Left hindlimb (tissue), 1 donor: Measurements from ENCODE around the gene CDH1.

ENCODE experiments used
- DNase-seq: peaks from one replicate; pipeline ENCODE4 v3.0.0-alpha.2; 2018

CDH1 gene

GRCh38 chr16:68732741-68733399, 4.2 kb upstream of the CDH1 start:
- no peak for DNase-seq

- no peak for DNase-seq
Observed at GRCh38 chr16:68733570-68733969, 3.5 kb upstream of the CDH1 start.

DNA sequence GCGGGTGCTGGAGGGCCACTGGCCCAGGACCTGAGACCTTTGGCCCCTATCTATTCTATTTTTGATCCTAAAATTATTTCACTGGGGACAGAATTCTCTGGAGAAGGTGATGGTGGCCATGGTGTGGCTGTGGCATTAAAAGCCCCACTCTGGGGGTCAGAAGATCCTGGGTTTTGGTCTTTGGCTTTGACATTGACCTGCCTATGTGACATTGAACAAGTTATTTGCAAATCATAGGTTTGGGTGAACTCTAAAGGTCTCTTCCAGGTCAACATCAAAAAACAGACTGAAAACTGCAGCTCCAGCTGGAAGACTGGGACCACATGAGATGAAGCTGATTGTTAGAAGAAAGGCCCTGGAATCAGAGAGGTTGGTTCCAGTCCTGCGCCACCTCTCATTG, 2.3 kb upstream of the CDH1 start:
- no peak for DNase-seq

DNA sequence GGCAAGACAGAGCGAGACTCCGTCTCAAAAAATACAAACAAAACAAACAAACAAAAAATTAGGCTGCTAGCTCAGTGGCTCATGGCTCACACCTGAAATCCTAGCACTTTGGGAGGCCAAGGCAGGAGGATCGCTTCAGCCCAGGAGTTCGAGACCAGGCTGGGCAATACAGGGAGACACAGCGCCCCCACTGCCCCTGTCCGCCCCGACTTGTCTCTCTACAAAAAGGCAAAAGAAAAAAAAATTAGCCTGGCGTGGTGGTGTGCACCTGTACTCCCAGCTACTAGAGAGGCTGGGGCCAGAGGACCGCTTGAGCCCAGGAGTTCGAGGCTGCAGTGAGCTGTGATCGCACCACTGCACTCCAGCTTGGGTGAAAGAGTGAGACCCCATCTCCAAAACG, 531 bp upstream of the CDH1 start:
- DNase-seq = no peak

DNA sequence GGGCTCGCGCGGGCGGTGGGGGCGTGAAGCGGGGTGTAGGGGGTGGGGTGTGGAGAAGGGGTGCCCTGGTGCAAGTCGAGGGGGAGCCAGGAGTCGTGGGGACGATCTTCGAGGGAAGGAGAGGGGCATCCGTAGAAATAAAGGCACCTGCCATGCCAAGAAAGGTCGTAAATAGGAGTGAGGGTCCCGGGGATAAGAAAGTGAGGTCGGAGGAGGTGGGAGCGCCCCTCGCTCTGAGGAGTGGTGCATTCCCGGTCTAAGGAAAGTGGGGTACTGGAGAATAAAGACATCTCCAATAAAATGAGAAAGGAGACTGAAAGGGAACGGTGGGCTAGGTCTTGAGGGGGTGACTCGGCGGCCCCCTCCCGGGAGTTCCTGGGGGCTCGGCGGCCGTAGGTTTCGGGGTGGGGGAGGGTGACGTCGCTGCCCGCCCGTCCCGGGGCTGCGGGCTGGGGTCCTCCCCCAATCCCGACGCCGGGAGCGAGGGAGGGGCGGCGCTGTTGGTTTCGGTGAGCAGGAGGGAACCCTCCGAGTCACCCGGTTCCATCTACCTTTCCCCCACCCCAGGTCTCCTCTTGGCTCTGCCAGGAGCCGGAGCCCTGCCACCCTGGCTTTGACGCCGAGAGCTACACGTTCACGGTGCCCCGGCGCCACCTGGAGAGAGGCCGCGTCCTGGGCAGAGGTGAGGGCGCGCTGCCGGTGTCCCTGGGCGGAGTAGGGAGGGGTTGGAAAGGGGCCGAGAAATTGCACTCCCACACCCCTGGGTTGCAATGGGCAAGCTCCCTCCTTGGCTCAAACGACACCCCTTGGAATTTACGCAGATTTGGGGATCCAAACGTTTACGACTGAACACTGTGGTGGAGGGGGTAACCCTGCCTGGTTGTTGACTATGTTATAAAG, 888 bp downstream of the CDH1 start:
- no peak for DNase-seq

DNA sequence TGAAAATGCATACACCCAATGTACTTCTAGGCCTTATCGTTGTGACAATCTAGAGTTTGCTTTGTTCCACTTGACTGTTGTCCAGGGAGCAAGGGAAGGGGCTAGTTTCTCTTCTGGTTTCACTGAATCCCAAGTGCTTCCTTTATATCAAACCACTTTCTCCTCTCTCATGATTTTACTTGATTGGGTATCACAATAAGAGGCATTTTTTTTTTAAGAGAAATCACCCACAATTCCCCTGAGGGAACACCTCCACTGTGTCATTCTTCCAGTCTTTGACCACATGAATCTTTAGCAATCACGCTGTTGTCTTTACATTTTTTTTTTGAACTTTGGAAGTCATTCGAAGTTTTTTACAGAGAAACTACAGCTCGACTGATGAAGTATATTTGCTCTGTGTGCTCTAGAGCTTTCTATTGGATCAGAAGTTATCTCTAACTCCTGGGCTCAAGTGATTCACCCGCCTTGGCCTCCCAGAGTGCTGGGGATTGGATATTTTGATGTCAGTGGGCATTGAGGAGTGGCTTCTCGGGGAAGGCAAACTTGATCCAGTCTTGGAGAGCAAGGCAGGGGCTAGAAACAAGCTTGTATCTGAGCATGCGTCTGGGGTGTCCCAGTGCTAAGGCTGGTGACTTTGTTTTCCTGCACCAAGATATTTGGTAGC, 3.0 kb downstream of the CDH1 start:
- no peak for DNase-seq

- DNase-seq = no peak
Observed at GRCh38 chr16:68740628-68741346, 3.7 kb downstream of the CDH1 start.

DNA sequence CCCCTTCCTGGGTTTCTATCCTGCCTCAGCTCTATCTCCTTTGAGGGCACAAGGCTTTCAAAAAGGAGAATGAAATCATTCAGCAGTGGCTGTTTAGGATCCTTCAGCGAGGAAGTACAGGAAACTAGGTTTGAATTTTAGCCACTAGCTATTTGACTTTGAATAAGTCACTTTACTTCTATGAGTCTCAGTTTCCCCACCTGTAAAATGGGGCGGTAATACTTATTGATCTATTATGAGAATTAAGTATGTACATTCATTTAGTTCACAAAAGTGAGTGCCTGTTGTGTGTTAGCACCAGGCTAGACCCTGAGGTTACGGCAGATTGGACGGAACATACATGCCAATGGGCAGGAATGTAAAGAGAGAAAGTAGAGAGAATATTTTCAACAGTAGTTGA, 6.6 kb downstream of the CDH1 start:
- no peak for DNase-seq

DNA sequence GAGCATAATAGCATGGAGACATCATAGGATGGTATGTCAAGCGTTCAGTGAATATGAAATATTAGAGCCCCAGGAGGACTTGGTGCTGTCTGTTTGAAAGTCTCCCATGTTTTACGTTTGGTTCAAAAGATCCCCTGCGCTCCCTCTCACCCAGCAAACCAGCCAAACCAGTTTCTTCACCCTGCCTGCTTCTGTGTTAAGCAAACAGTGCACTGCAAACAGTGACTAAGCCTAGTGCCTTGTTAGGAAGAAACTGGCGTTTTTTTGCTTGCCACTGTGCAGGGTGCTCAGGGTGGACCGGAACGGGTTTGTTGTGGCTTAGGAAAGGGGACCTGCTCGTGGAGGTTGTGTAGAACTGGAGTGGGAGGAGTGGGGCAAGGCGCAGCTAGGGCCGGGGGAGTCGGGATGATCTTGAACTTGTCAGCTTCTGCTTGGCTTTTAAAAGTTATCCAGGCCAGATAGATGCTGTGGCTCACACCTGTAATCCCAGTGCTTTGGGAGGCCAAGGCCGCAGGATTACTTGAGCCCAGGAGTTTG, 7.7 kb downstream of the CDH1 start:
- DNase-seq = no peak

DNA sequence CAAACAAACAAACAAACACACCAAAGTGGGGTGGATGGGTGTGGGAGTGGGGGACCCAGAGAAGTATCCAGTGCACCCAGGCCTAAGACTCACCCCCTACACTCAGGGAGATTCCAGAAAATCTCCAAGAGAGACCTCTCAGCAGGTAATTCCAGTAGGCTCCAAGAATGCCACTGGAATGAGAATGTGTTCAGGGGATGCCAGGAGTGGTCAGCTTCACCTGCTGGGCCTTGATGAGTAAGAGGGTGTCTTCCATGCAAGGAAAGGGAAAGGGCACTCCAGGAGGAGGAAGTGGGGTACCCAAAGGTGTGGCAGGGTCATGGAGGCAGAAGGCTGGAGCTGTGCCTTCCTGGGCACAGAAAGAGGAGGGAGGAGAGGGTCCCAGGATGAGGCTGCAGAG, 9.9 kb downstream of the CDH1 start:
- DNase-seq = no peak

DNA sequence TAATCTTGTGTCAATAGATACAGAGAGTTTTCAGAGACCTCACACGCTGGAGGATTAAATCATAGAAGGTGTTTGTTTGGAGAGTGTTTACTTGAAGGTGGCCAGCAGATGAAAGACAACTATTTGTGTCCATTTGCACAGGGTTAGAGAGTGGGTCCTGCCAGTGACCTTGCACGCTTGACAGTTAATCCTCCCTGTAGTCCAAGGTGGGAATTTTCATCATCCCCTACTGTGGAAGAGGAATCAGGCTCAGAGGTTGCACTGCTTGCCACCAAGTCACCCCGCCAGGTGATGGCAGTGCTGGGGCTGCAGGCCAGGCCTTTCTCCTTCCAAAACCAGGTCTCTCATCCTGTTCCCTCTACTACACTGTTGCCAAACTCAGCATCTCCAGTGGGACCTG, 12.3 kb downstream of the CDH1 start:
- no peak for DNase-seq

GRCh38 chr16:68750193-68750695, 13.2 kb downstream of the CDH1 start:
- DNase-seq = no peak

DNA sequence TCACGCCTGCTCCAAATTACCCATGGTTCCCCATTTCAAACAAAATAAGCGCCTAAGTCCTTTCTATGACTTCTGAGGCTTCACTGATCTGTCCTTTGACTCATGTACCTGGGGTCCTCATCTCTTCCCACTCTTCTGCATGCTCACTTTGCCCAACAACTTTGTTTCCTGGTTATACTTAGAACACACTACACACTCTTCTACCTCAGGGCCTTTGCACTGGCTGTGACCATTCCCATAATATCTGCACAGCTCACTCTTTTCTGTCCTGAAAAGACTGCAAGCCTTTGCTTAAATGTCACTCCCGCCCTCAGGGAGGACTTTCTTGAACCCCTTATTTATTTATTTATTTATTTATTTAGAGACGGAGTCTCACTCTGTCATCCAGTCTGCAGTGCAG, 14.1 kb downstream of the CDH1 start:
- no peak for DNase-seq

DNA sequence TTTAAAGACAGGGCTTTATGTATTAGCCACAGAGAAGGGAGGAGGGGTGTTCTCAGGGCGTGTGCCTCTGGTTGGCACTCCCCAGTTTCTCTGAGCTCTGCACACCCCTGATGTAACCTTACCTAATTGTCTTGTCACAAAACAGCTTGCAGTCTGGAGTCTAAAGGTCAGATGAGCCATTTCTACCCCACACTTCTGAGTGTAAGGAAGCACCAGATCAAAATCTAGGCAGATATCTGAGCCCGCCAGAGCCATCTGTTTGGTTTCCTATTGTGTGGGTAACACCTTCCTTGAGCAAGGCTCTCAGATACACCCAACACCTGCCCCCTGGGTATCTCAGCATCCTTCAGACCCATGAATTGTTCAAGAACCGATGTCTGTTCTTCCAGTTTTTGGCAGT, 15.5 kb downstream of the CDH1 start:
- DNase-seq = no peak

GRCh38 chr16:68754084-68754792, 17.1 kb downstream of the CDH1 start:
- no peak for DNase-seq

DNA sequence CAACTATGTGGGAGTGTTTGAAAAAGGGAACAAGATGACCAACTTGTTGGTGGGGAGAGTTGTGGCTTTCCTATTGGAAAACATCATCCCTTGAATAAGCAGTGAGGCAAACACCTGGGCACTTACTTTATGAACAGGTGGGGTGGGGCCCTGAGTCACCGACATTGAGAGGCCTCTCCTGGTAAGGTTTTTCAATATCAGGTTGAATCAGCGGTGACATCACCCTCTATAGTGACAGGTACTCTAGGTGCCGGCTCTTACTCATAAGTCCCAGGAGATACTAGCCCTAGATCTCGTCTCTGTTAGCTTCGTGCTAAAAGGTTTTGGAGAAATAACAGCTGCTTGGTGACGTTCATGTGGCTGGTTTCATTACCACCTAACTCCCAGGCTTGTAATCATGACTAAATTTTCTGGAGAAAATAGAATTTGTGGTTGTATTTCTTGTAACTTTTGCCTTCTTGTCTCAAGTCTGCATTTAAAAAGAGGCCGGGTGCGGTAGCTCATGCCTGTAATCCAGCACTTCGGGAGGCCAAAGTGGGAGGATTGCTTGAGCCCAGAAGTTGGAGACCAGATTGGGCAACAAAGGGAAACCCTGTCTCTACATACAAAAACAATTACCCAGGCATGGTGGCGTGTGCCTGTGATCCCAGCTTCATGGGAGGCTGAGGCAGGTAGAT, 19.3 kb downstream of the CDH1 start:
- no peak for DNase-seq

DNA sequence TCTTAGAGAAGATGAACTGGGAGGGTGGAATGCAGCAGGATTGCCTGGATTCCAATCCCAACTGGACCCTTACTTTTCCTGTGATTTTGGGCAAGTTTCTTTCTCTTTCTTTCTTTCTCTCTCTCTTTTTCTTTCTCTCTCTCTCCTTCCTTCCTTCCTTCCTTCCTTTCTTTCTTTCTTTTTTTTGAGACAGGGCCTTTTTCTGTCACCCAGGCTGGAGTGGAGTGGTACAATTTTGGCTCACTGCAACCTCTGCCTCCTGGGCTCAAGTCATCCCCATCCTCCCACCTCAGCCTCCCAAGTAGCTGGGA, 20.5 kb downstream of the CDH1 start:
- DNase-seq = no peak

DNA sequence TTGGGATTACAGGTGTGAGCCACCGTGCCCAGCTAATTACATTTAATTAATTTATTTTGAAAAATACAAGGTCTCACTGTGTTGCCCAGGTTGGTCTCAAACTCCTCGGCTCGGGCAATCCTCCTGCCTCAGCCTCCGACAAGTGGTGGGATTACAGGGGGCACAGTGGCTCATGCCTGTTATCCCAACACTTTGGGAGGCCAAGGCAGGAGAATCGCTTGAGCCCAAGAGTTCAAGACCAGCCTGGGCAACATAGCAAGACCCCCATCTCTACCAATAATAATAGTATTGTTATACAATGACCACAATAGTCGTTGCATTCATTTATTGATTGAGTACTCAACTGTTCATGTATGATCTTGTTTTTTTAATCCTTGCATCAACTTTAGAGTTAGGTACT, 22.0 kb downstream of the CDH1 start:
- no peak for DNase-seq

DNA sequence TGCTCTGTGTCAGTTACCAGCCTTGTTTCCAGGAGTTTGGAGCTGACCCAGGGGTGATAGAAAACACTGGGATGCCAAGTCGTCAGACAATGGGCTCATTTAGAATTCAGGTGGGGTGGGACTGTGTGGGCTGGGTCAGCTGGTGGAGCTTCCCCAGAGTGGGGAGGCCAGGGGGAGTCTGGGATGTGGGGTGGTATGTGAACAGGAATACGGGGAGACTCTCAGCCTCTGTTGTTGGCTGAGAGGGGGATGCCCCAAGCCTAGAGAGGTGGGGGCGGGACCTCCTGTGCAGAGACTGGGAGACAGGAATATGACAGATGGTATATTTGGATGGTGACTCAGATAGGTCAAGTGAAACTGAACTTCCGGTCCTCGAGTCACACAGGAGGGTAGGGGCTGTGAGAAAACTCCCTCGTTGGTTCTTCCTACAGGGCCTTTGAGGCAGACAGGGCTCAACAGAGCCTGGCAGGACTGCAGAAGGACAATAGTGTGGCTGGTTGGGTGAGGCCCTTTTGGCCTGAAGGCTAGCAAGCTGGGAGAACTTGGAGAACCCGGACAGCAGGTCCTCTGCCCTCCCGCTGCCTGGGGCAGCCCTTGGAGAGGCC, 23.7 kb downstream of the CDH1 start:
- no peak for DNase-seq

GRCh38 chr16:68762996-68763756, 26.1 kb downstream of the CDH1 start:
- peak; percentile 64 for DNase-seq
